Measurements from ENCODE around the gene IL13. TPM values are rescaled to one million over a fixed set of nuclear protein-coding genes. Genes with fewer than 3 reads are reported as not detected.

IL13 gene
- total RNA-seq, 1 experiment from 2014 or later, result not detected

DNA sequence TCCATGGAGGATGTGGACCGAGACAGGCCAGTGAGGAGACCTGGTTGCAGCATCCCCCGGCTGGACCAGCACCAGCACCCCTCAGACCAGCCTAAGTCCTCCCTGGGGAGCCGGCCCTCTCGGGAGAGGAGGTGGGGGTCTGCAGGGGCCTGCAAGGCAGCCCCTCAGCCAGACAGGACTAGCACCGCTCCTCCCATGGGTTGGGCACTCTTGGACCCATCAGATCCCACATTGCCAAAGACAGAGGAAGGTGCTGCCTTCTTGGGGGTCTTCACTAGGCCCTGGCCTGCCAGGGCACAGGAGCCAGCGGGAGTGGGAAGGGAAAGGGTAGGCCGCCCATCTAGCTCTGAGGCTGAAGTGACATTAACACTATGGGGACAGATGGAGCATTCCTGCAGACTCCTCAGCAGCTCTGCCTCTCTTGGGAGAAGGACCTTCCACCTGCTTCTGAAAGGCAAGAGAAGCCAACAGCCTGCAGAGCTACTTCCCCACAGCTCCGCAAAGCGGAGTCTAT, 6.8 kb downstream of the IL13 start (continued):
- TF ChIP-seq SP1 (CRISPR knock-in tag; conservative IDR thresholded peaks at IDR 0.05) (no peak), PRRX2 (CRISPR knock-in tag; IDR thresholded peaks at IDR 0.05) (no peak), NR3C1 (CRISPR knock-in tag; conservative IDR thresholded peaks at IDR 0.05; ENCODE audit: low read depth) (no peak), FOXP1 (CRISPR knock-in tag; IDR thresholded peaks at IDR 0.05; ENCODE audit: borderline replicate concordance) (no peak), NR2C2 (CRISPR knock-in tag; IDR thresholded peaks at IDR 0.05) (no peak), NR1H2 (CRISPR knock-in tag; IDR thresholded peaks at IDR 0.05) (no peak), ZNF263 (CRISPR knock-in tag; IDR thresholded peaks at IDR 0.05; ENCODE audit: low read depth) (no peak), CBFB (CRISPR knock-in tag; IDR thresholded peaks at IDR 0.05; ENCODE audit: low read depth) (no peak), GRHL2 (CRISPR knock-in tag; IDR thresholded peaks at IDR 0.05; ENCODE audit: insufficient replicate concordance, severe bottlenecking) (no peak)
- TF ChIP-seq, protein P1, sequence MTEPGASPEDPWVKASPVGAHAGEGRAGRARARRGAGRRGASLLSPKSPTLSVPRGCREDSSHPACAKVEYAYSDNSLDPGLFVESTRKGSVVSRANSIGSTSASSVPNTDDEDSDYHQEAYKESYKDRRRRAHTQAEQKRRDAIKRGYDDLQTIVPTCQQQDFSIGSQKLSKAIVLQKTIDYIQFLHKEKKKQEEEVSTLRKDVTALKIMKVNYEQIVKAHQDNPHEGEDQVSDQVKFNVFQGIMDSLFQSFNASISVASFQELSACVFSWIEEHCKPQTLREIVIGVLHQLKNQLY (CRISPR knock-in tag; IDR thresholded peaks at IDR 0.05), result no peak
- TF ChIP-seq, protein P2, sequence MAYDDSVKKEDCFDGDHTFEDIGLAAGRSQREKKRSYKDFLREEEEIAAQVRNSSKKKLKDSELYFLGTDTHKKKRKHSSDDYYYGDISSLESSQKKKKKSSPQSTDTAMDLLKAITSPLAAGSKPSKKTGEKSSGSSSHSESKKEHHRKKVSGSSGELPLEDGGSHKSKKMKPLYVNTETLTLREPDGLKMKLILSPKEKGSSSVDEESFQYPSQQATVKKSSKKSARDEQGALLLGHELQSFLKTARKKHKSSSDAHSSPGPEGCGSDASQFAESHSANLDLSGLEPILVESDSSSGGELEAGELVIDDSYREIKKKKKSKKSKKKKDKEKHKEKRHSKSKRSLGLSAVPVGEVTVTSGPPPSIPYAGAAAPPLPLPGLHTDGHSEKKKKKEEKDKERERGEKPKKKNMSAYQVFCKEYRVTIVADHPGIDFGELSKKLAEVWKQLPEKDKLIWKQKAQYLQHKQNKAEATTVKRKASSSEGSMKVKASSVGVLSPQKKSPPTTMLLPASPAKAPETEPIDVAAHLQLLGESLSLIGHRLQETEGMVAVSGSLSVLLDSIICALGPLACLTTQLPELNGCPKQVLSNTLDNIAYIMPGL (CRISPR knock-in tag; IDR thresholded peaks at IDR 0.05), result no peak
- TF ChIP-seq, protein P3, sequence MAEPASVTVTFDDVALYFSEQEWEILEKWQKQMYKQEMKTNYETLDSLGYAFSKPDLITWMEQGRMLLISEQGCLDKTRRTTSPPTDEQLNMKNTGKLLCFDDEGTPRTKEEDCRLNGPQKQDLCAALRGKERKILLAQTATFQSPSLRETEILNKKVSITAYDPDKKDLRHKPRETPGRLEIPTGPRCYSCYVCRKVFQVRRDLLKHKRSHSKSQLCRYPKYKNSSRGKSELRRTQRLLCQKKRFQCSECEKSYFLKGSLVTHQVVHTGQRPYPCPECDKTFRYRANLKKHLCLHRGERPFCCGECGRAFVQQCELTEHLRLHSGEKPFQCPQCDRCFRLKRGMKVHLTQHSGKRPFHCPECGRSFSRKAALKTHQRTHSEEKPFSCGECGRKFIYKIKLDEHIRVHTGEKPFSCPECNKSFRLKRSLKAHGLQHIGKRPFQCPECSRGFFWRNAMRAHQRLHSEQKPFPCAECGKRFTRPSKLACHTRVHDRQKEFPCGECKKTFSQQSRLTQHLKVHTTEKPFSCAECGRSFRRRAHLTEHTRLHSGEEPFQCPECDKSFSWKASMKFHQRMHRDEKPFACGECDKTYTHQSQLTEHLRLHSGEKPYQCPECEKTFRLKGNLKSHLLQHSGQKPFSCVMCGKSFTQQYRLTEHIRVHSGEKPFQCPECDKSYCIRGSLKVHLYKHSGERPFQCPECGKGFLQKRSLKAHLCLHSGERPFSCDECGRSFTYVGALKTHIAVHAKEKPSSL (CRISPR knock-in tag; conservative IDR thresholded peaks at IDR 0.05), result no peak
- TF ChIP-seq, protein P4, sequence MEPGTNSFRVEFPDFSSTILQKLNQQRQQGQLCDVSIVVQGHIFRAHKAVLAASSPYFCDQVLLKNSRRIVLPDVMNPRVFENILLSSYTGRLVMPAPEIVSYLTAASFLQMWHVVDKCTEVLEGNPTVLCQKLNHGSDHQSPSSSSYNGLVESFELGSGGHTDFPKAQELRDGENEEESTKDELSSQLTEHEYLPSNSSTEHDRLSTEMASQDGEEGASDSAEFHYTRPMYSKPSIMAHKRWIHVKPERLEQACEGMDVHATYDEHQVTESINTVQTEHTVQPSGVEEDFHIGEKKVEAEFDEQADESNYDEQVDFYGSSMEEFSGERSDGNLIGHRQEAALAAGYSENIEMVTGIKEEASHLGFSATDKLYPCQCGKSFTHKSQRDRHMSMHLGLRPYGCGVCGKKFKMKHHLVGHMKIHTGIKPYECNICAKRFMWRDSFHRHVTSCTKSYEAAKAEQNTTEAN (CRISPR knock-in tag; IDR thresholded peaks at IDR 0.05), result no peak
- TF ChIP-seq, protein P5, sequence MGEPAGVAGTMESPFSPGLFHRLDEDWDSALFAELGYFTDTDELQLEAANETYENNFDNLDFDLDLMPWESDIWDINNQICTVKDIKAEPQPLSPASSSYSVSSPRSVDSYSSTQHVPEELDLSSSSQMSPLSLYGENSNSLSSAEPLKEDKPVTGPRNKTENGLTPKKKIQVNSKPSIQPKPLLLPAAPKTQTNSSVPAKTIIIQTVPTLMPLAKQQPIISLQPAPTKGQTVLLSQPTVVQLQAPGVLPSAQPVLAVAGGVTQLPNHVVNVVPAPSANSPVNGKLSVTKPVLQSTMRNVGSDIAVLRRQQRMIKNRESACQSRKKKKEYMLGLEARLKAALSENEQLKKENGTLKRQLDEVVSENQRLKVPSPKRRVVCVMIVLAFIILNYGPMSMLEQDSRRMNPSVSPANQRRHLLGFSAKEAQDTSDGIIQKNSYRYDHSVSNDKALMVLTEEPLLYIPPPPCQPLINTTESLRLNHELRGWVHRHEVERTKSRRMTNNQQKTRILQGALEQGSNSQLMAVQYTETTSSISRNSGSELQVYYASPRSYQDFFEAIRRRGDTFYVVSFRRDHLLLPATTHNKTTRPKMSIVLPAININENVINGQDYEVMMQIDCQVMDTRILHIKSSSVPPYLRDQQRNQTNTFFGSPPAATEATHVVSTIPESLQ (CRISPR knock-in tag; IDR thresholded peaks at IDR 0.05), result no peak
- TF ChIP-seq, protein P6, sequence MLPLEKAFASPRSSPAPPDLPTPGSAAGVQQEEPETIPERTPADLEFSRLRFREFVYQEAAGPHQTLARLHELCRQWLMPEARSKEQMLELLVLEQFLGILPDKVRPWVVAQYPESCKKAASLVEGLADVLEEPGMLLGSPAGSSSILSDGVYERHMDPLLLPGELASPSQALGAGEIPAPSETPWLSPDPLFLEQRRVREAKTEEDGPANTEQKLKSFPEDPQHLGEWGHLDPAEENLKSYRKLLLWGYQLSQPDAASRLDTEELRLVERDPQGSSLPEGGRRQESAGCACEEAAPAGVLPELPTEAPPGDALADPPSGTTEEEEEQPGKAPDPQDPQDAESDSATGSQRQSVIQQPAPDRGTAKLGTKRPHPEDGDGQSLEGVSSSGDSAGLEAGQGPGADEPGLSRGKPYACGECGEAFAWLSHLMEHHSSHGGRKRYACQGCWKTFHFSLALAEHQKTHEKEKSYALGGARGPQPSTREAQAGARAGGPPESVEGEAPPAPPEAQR (CRISPR knock-in tag; IDR thresholded peaks at IDR 0.05), result no peak
- TF ChIP-seq, protein P7, sequence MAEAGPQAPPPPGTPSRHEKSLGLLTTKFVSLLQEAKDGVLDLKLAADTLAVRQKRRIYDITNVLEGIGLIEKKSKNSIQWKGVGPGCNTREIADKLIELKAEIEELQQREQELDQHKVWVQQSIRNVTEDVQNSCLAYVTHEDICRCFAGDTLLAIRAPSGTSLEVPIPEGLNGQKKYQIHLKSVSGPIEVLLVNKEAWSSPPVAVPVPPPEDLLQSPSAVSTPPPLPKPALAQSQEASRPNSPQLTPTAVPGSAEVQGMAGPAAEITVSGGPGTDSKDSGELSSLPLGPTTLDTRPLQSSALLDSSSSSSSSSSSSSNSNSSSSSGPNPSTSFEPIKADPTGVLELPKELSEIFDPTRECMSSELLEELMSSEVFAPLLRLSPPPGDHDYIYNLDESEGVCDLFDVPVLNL (CRISPR knock-in tag; IDR thresholded peaks at IDR 0.05; ENCODE audit: borderline replicate concordance, low read depth), result no peak

Measured in WTC11 (cell line).